GM19452 (cell line): Measurements from ENCODE around the gene BRSK1.
A peak's percentile ranks its signal among the peaks of the same experiment; 100 is the strongest.

ENCODE experiments used
- ATAC-seq: cut with Tn5 transposase; IDR thresholded peaks from one replicate; pipeline ENCODE4 v1.9.1; 2021; ENCODE audit not compliant: unreplicated experiment

Gene BRSK1

GRCh38 chr19:55253842-55254624 lies 29.8 kb upstream of the BRSK1 start:
- peak; percentile 43 for ATAC-seq

- no peak for ATAC-seq
These were observed 29.2 kb upstream of the BRSK1 start for GRCh38 chr19:55254625-55254977.

- no peak for ATAC-seq
These were observed 28.0 kb upstream of the BRSK1 start for GRCh38 chr19:55255618-55256423.

- no peak for ATAC-seq
These were observed 27.0 kb upstream of the BRSK1 start for GRCh38 chr19:55256562-55257460.

- no peak for ATAC-seq
These were observed 26.1 kb upstream of the BRSK1 start for GRCh38 chr19:55257461-55258420.

DNA sequence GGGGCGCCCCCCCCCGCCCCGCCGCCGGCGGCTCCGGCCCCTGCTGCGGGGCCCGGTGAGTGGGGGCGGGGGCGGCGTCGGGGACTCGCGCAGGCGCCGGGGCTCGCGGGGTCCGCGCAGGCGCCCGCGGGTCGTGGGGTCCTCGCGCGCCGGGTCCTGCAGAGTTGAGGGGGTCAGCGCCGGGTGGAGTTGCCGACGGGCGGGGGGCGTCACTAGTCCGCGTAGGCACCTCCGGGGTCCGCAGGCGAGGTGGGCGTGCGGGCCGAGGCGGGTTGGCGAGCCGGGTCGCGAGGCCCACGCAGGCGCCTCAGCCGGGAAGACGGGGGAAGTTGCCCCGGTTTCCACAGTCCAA lies 25.3 kb upstream of the BRSK1 start:
- peak; percentile 1 for ATAC-seq

- peak; percentile 70 for ATAC-seq
These were observed 24.8 kb upstream of the BRSK1 start, which contains the start of gene PPP6R1 for GRCh38 chr19:55258828-55259539. Gene PPP6R1 (minus strand): TSS chr19:55259017. CDS start chr19:55247103, 11,914 bp downstream.

DNA sequence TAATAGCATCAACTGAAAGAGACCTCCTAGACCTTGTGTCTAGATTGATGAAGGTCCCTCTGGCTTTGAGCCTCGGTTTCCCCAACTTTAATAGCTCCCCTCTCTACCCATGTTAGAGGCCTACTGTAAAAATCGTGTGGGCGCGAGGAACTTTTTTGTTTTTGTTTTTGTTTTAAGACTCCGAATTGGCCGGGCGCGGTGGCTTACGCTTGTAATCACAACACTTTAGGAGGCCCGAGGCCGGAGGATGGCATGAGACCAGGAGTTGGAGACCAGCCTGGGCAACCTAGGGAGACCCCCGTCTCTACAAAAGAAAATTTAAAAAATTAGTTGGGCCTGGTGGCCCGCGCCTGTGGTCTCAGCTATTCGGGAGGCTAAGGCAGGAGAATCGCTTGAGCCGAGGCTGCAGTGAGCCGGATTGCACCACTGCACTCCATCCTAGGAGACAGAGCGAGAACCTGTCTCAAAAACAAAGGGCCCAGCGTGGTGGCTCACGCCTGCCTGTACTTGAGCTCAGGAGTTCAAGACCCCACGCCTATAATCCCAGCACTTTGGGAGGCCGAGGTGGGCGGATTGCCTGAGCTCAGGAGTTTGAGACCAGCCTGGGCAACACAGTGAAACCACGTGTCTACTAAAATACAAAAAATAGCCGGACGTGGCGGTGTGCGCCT lies 24.1 kb upstream of the BRSK1 start:
- no peak for ATAC-seq

GRCh38 chr19:55261671-55262126 lies 22.1 kb upstream of the BRSK1 start:
- no peak for ATAC-seq

GRCh38 chr19:55262359-55262758 lies 21.4 kb upstream of the BRSK1 start:
- ATAC-seq: no peak

DNA sequence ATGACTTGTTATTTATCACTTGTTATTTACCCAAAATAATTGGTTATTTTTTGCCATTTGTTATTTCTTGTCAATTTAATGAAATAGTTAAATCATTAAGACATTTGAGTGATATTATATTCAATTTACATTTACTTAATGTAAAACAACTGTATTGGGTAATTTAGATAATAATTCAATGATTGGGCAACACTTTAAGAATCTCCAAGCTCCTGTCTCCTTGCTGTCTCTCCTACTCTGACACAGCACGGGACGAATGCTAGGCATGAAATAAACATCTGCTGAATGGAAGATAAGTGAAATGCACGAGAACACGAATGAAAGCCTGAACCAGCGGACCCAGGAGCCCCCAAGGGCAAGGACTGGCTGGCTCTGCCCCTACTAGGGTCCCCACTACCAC lies 19.3 kb upstream of the BRSK1 start:
- ATAC-seq: no peak

DNA sequence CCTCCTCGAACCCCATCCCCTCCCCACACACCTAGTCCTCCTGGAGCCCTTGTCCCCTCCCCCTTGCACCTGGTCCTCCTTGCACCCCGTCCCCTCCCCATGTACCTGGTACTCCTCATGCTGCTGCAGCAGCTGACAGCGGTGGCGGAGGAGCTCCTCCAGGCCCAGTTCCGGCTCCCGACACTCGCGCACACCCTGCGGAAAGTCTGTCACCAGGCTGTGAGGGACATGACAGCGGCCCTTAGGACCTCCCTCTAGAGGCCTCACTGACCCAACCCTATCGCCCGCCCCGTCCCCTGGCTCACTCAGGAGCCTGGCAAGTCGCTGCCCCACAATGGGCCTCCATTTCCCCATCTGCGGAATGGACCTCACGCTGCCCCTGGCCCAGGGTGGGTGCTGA lies 18.6 kb upstream of the BRSK1 start:
- no peak for ATAC-seq

GRCh38 chr19:55265723-55266386 lies 17.9 kb upstream of the BRSK1 start:
- ATAC-seq: no peak

- no peak for ATAC-seq
These were observed 17.4 kb upstream of the BRSK1 start for GRCh38 chr19:55266404-55266803.

GRCh38 chr19:55266840-55267239 lies 17.0 kb upstream of the BRSK1 start:
- no peak for ATAC-seq

- no peak for ATAC-seq
These were observed 14.5 kb upstream of the BRSK1 start for GRCh38 chr19:55269299-55269698.

DNA sequence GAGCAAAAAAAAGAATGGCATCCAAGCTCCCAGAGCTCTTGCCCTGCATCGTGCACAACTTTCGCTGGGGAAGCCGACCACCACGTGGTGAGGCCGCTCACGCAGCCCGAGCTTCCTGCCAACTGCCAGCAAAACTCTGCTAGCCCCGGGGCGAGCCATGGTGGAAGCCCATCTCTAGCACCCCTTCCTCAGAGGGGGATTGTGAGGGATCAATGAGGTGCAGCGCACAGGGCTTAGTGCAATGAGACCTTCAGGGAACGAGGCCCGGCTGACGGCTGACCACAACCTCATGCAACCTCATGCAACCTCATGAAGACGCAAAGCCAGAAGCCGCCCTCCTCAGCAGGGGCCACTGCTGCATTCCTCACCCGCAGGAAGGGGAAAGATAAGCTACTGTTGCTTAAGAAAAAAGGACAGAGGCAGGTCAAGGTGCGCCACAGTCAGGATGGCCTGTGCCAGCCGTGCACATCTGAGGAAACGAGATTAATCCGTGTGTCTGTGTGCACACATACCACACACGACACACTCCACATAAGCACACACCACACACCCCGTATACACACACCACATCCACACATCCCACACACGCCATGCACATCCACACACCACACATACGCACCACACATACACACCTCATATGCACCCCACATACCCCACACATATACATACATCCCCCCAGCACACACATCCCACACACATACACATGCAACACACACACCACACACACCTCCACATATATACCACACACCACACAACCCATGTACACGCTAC lies 13.4 kb upstream of the BRSK1 start:
- no peak for ATAC-seq

DNA sequence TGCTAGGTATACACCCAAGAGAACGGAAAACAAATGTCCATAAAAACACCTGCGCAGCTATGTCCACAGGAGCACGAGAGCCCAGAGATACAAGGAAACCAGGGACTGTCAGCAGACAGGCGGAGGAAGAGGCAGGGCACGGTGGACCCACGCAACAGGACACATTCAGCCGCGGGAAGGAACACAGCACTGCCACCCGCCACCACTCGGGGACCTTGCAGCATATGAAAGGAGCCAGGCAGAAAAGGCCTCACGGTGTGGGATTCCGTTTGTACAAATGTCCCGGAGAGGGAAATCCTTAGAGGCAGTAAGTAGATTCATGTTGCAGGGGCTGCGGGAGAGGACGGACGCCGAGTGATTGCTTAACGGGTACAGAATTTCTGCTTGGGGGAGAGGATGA lies 11.7 kb upstream of the BRSK1 start:
- ATAC-seq: no peak
